Stimulated activated naive CD8-positive, alpha-beta T cell treated with anti-CD3 and anti-CD28 coated beads, Interleukin-15, Interleukin-2, amounts not matched to agents 100 U/mL and 50 U/mL, for 24 hours (primary cell): ENCODE measurements around the gene KIFBP.
"Not testable (repeated sequence)": the region's sequence is repeated elsewhere in the genome, so short reads cannot be mapped to it uniquely, and the experiment has no call there.

Source experiments
- ATAC-seq: fragments of 150-1000 bp; cut with Tn5 transposase; one replicate; pipeline ENCODE4 v1.10.0; 2021
- DNase-seq: peaks from one replicate; pipeline ENCODE4 v3.0.0; 2021

KIFBP gene

GRCh38 chr10:68997211-68997610 lies 8.6 kb downstream of the KIFBP start:
- ATAC-seq (peak; percentile 0), DNase-seq (no peak)

- DNase-seq (no peak), ATAC-seq (no peak)
Measured at GRCh38 chr10:69004821-69005220, 16.2 kb downstream of the KIFBP start.

- no peak for DNase-seq
- ATAC-seq = no peak
Measured at GRCh38 chr10:69005704-69006485, 17.3 kb downstream of the KIFBP start.

DNA sequence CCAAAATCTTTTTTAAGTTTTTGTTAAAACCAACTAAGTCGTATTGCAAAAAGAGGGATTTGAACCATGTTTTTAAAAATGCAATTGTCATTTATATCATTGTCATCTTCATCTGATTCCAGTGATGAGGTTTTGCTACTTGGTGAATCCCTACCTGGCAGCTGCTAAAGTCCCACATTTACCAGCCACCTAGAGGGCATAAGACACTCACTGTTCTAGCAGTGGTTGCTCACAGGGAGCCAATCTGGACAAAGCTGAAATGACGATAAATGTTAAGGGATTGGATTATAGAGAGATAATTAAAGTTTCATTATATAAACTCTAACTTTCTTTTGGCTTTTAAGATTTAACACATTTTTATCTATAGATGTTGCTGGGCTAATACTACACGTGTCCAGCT lies 18.7 kb downstream of the KIFBP start:
- no peak for ATAC-seq
- no peak for DNase-seq

DNA sequence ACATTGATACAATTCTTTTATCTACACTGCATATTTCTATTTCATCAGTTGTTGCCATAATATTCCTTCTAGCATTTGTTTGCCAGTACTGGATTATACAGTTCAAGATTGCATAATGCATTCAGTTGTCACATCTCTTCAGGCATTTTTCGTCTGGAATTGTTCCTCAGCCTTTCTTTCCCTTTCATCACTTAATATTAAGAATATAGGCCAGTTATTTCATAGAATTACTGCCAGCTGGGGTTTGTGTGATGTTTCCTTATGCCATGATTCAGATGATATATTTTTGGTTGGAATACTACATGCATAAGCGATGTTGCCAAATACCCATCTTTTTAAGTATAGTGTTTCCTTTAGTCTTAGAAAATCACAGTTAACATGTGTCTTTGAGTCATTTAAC lies 20.8 kb downstream of the KIFBP start:
- DNase-seq = no peak
- no peak for ATAC-seq

GRCh38 chr10:69010151-69010640 lies 21.6 kb downstream of the KIFBP start:
- ATAC-seq (no peak), DNase-seq (no peak)

- DNase-seq = not testable (repeated sequence)
- peak; percentile 72 for ATAC-seq
Measured at GRCh38 chr10:69012778-69013177, 24.2 kb downstream of the KIFBP start.

DNA sequence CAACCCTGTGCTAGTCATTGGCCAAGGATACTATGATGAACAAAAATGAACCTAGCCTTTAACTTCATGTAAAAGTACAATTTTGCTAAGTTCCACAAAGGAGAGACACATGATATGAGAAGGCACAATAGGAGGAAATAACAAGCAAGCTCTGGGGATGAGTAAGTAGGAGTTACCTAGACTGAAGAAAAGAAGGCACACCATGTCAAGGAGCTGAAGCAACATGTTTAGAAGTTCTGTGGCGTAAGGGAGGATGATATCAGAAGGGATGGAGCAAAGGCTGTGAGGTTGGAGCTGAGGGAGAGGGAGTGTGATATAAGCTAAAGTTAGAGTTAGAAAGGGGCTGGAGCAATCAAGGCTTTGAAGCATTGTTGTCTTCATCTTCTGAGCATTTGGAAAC lies 25.6 kb downstream of the KIFBP start:
- DNase-seq (no peak), ATAC-seq (no peak)

DNA sequence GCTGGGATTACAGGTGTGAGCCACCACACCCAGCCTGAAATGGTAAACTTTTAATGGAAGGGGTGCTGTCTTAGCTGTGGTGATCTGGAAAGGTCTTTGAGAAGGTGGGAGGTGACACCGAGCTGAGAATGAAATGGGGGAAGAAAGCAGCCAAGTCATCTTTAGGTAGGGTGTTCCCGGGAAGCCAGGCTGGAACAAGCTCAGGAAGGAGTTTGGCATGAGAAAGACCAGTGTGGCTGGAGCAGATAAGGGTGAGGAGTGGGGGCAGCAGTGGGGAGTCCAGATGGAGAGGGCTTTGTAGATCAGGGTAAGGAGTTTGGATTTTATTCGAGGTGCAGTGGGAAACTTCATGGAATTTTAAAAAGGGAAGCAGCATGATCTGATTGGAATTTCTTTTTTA lies 30.0 kb downstream of the KIFBP start:
- DNase-seq (no peak), ATAC-seq (no peak)

- ATAC-seq (no peak), DNase-seq (no peak)
Measured at GRCh38 chr10:69022611-69023010, 34.0 kb downstream of the KIFBP start.

DNA sequence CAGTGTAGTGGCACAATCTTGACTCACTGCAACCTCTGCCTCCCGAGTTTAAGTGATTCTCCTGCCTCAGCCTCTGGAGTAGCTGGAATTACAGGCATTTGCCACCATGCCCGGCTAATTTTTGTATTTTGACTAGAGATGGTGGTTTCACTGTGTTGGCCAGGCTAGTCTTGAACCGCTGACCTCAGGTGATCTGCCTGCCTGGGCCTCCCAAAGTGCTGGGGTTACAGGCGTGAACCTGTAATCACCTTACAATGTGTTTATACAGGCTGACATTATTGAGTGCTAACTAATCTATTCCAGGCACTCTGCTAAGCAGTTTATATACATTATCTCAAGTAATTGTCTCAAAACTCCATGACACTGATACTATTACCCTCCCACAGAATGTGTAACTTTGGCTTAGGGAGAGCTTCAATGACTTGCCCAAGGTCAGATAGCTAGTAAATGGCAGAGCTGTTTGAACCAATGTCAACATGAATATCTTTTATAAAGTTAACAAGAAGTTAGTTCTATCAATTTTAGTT lies 36.8 kb downstream of the KIFBP start:
- DNase-seq = no peak
- no peak for ATAC-seq

- ATAC-seq = no peak
- no peak for DNase-seq
Measured at GRCh38 chr10:69033256-69033655, 44.7 kb downstream of the KIFBP start.

- no peak for DNase-seq
- no peak for ATAC-seq
Measured at GRCh38 chr10:69037489-69037888, 48.9 kb downstream of the KIFBP start.

DNA sequence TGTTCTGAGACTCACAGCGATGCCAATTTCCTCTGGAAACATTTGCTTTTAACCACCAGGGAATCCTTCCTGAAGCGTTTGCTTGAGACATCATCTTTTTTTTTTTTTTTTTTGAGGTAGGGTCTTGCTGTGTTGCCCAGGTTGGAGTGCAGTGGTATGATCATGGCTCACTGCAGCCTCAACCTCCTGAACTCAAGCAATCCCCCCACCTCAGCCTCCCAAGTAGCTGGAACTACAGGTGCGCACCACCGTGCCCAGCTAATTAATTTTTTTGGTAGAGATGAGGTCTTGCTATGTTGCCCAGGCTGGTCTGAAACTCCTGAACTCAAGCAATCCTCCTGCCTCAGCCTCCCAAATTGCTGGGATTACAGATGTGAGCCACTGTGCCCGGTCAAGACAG lies 52.3 kb downstream of the KIFBP start:
- not testable (repeated sequence) for DNase-seq, ATAC-seq

GRCh38 chr10:69042417-69042816 lies 53.8 kb downstream of the KIFBP start:
- DNase-seq (no peak), ATAC-seq (no peak)

DNA sequence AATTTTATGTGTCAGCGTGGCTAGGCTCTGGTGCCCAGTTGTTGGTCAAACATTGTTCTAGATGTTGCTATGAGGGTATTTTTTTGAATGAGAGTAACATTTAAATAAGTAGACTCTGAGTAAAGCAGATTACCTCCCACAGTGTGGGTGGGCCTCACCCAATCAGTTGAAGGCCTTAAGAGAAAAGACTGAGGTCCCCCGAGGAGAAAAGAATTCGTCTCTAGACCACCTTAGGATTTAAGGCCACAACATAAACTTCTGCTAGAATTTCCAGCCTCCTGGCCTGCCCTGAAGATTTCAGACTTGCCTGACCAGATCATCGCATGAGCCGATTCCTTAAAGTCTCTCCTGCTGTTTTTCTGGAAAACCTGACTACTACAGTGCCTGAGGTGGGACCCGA lies 54.2 kb downstream of the KIFBP start:
- ATAC-seq (no peak), DNase-seq (no peak)

DNA sequence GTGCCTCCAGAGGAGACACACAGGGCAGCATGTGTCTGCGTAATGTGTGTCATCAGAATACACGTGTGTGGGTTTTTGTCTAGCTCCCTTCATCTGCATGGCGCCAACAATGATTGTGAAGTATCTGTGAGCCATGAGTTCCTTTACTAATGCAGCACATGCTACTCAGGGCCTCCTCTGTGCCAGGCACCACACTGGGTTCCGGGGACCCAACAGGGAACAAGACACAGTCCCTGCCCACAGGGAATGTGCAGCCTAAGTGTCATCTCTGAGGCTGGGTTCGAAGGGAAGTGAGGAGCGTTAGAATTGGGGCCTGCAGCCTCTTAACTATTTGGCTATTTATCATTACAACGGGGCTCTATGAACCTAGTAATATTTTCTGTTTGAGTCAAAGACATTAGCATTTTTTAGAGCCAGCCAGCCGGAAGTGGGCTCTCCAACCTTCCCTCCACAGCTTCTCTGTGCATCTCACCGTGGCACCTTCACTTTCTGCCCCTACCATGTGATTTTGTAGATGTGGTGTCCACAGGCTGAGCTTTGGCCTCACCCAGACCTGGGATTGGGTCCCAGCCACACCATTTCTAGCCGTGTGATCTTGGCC lies 55.4 kb downstream of the KIFBP start:
- ATAC-seq = peak; percentile 7
- no peak for DNase-seq

DNA sequence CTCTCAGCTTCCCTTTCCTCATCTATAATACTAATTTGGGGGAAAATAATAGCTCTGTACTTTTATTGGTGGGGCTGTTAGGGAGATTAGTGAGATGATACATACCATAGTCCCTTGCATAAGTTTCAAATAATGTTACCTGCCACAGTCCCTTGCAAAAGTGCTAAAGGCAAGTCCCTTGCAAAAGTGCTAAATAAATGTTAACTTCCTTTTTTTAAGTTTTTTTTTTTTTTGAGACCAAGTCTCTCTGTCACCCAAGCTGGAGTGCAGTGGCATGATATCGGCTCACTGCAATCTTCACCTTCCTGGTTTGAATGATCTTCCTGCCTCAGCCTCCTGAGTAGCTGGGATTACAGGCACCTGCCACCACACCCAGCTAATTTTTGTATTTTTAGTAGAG lies 55.9 kb downstream of the KIFBP start:
- no peak for DNase-seq
- ATAC-seq = no peak

DNA sequence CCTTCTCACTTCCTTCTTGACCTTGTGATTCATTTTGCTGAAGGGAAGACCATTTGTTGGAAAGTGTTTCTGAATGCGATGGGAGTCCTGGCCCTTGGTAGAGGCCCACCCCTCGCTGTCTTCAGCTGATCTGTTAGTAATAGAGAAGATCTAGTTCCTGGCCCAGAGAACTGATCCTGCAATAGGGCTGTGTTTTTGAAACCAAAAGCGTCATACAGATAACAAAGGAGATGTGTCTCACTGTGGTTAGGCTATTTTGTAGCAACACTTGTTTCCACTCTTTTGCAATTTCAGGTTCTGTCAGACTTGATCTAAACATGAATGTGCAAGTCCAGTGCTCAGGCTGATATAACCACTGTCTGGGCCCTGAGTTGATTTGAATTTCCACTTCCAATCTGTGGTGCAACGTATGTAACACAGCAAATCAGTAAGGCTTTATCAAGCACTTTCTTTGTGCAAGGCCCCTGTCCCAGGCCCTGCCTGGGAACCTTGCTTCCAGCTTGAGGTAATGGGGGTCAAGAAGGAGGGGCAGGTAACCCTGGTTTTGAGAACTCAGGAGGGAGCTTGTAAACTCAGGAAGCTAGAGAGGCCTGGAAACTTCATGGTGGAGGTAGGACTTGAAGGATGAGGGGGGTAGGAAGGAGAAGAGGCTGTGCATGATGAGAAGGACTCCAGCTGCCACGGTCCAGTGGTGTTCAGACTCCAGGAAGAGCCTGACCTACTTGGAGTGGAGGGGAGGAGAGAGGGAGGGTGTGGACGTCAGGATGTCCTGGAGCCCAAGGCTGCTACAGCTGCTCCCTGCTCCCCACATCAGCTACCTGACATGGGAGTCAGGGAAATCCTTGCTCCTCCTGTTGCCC lies 57.1 kb downstream of the KIFBP start:
- ATAC-seq (peak; percentile 84), DNase-seq (no peak)

GRCh38 chr10:69047111-69047832 lies 58.7 kb downstream of the KIFBP start:
- no peak for ATAC-seq
- no peak for DNase-seq

- peak; percentile 55 for DNase-seq
- ATAC-seq = peak; percentile 69
Measured at GRCh38 chr10:69048103-69048502, 59.5 kb downstream of the KIFBP start.

- no peak for ATAC-seq
Measured at GRCh38 chr10:69049566-69049961, 61.0 kb downstream of the KIFBP start.

More at GRCh38 chr10:69049566-69049961, 61.0 kb downstream of the KIFBP start:
- DNase-seq = no peak
